ENCODE measurements around the gene DNASE2.
"Not testable (repeated sequence)": the region's sequence is repeated elsewhere in the genome, so short reads cannot be mapped to it uniquely, and the experiment has no call there.

Gene DNASE2

DNA sequence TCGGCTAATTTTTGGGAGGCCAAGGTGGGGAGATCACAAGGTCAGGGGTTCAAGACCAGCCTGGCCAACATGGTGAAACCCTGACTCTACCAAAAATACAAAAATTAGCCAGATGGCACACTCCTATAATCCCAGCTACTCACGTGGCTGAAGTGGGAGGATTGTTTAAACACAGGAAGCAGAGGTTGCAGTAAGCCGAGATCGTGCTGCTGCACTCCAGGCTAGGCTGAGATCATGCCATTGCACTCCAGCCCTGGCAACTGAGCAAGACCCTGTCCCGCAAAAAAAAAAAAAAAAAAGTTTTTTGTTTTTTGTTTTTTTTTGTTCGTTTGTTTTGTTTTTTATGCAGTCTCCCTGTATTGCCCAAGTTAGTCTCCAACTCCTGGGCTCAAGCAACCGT lies 21.7 kb downstream of the DNASE2 start:
- no peak for DNase-seq

DNA sequence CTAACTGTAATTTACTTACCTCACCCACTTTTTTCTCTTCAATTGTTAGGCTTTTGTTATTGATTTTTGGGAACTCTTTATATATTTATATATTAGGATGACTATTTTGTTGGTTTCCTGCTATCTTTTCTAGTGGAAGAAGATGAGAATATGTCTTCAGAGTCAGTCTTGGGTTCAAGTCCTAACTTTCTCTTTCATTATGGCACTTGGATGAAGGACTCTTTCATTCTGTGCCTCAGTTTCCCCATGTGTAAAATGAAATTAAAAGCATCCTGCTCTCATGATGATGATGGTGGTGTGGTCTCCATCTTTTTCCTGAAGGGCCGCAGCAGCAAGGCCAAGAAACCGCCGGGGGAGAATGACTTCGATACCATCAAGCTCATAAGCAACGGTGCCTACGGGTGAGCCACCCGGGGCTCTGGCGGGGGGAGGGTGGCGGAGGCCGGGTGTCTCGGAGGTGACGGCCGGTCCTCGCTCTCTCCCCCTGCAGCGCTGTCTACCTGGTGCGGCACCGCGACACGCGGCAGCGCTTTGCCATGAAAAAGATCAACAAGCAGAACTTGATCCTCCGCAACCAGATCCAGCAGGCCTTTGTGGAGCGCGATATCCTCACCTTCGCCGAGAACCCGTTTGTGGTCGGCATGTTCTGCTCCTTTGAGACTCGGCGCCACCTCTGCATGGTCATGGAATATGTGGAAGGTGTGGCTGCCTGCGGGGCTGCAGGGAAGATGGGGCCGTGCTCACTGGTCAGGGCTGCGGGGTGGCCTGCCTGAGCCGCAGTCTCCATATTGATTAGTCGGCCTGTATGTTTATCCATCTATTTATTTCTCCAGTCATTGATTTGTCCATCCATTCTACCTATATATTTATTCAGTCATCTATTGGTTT lies 23.0 kb downstream of the DNASE2 start:
- no peak for DNase-seq

DNA sequence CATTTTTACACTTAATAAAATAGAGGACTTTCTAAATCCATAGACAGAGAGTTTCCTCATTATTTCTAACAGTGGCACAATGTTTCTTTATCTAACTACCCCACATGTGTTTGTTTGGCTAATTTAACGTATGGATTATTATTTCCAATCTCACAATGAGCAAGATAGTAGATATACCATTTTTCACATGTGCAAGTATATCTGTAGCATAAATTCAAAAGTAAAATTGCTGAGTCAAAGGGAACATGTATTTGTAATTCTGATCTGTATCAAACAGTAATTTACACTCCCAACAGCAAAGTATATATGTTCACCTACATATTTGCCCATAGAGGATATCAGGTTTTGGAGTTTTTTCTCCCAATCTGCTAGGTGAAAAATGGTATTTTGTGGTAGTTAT lies 24.6 kb downstream of the DNASE2 start:
- no peak for DNase-seq

GRCh38 chr19:12847159-12848139 lies 33.8 kb downstream of the DNASE2 start:
- DNase-seq, result peak; percentile 65

GRCh38 chr19:12846613-12847012 lies 34.6 kb downstream of the DNASE2 start:
- not testable (repeated sequence) for DNase-seq

GRCh38 chr19:12843999-12844732 lies 37.1 kb downstream of the DNASE2 start:
- DNase-seq, result no peak

GRCh38 chr19:12843328-12843727 lies 37.9 kb downstream of the DNASE2 start:
- DNase-seq, result no peak

GRCh38 chr19:12842511-12842910 lies 38.7 kb downstream of the DNASE2 start:
- no peak for DNase-seq

DNA sequence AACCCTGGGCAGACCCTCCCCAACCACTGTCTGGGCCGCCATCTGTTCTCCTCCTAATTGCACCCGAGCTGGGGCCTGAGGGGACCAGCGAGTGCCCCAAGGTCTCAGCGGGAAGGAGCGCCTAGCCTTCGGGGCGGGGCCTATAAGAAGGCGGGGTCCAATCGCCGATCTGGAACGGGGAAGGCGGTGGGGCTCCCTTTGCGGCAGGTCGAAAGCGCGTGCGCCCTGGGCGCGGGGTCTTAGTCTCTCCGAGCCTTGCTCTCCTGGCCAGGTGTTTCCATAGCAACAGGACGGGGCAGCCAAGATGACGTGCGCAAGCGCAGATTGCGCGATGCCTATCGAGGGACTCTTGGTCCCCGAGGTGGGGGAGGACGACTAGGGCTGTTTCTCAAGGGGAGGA lies 40.2 kb downstream of the DNASE2 start:
- DNase-seq, result no peak

GRCh38 chr19:12840091-12841079 lies 40.9 kb downstream of the DNASE2 start:
- DNase-seq, result no peak

- no peak for DNase-seq
These were observed 42.1 kb downstream of the DNASE2 start for GRCh38 chr19:12838886-12839756.

DNA sequence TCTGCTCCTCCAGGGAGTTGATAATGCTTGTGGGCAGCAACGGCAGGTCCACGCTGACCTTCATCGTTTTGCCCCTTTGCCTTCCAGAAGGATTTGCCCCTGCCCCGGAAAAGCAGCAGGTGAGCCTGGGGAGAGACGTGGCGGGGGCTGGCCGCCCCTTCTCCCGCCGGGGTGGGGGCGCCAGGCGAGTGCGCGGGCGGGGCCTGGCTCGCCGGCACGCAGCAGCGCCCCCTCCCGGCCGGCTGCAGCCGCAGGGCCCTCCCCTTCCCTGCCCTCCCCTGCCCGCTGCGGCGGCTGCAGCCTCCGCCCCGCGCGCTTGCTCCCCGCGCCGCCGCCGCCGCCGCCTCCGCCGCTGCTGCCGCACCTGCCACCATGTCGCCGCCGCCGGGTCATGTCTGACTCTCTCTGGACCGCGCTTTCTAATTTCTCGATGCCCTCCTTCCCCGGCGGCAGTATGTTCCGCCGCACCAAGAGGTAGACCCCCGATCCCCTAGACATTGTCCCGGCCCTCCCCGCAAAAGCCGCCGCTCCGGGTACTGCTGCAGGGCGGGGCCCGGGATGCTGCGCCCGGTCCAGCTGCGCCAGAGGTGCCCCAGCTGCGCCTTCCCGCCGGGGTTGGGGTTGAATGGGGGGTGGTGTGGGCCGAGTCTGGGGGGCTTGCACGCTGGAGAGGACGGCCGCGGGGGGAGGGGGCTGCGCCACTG lies 42.9 kb downstream of the DNASE2 start, which contains the start of gene MAST1:
Gene MAST1 (plus strand): TSS at position 334 of the 704 bp plus-strand sequence. CDS start 58 bp downstream, at position 392.
- peak; percentile 76 for DNase-seq

GRCh38 chr19:12837225-12837624 lies 44.0 kb downstream of the DNASE2 start:
- DNase-seq, result no peak

DNA sequence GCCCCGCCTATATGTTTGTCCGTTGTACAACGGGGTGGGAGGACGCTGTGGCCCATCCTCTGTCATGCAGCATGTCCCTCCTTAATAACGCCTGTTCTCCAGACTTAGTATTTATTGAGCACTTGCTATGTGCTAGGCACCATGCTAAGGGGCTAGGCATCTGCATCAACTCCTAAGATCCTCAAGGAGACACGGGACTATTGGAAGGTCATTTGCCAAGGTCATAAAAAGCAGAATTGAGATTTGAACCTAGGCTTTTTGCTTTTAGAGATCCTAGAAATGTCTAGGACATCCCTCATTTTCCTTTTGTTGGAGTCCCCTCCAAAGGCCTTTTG lies 44.8 kb downstream of the DNASE2 start:
- no peak for DNase-seq

DNA sequence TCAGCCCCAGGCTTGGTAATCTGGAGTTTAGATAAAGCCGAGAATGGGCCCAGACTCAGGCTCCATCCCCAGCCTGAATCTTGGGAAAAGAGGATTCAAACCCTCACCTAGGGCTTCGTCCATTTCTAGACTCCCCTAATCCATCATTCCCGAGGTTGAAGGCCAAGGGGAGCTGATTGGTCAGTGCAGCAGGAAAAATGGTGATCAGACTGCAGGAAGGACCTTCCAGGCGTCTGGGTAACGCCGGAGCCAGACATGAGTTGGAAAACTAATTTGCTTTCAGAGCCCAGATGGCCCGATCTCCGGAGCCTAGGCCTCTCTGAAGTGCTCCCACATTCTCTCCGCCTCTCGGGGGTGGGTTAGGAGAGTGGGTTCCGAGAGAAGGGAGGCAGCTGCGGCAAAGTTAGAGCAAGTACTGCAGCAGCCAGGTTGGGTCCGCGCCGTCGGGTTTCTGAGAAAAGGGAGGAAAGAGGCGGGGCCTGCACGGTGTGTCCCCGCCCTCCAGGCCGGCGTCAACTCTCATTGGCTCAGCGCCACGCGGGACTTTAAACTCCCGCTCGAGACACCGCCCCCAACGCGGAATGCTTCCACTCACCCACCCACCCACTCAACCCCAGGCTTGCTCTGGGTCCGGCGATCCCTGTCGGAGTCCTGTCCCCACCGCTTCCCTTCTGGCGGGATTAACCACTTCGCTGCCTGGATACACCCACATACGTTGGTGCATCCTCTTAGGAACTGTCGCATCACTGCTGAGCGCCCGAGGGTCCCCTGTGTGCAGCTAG lies 46.1 kb downstream of the DNASE2 start:
- DNase-seq, result peak; percentile 53

GRCh38 chr19:12834566-12834943 lies 46.7 kb downstream of the DNASE2 start, which contains the start of gene RTBDN:
RTBDN (minus strand) TSS chr19:12834579; CDS start chr19:12829979, 4,600 bp downstream.
- no peak for DNase-seq

DNA sequence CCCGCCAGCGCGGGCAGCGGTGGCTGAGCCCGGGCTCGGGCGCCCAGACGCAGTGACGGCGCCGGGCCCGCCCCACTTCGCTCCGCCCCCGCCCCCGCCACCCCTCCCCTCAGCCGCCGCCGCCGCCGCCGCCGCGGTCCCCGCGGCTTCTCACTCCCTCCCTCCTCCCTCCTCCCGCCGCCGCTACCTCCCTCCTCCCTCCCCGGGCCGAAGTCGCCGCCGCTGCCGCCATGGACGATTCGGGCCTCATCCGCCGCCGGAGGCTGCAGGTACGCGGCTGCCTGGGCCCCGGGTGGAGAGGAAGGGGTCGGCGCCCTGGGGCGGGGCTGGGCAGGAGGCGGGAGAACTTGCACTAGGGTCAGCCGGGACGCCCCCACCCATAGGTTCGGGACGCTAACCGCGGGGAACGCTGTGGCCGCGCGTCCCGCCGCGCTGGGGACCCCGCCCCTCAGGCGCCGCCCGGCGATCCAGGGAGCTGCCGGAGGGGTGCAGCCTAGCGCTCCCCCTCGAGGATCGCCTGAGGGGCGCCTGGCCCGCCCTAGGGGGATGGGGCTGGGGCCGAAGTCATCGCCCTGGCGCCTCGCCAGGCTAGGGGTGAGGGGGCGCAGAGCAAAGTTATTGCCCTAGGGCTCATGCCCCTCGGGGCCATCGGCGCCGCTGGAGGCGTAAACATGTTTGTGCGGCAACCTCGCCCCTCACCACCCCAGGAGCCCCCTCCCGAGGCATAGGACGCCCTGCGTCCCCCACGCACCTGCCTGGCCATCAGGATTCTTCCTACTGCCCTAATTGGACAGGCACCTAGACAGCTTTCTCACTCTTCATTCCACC lies 47.3 kb downstream of the DNASE2 start:
- peak; percentile 79 for DNase-seq

GRCh38 chr19:12833418-12833737 lies 47.9 kb downstream of the DNASE2 start:
- DNase-seq, result no peak
